K562 (cell line): ENCODE data around the gene ANKRD6. TPM values are rescaled to one million over a fixed set of nuclear protein-coding genes. Genes with fewer than 3 reads are reported as not detected.

Experiments
- ATAC-seq: fragments of 200-7000 bp; cut with Tn5 transposase; 3 replicates; pipeline ENCODE4 v1.9.1; 2020; ENCODE audit warnings: moderate library complexity
- BruUV-seq: library from RNA; stranded (reverse); fragments of 400-500 nt; replicated peaks from 2 replicates; lab custom pipeline; 2021; lab: Mats Ljungman, UMichigan
- CTCF ChIA-PET: fragments of 300-600 bp; formaldehyde crosslinking; extraction: SDS; loops from one replicate; lab custom pipeline; 2021; ENCODE audit warnings: low intra/inter-chr PET ratio; lab: Yijun Ruan, JAX
- POLR2A ChIA-PET: fragments of 300-600, 350-650 bp; sonication (Branson Sonifier 250); formaldehyde crosslinking; extraction: SDS; loops from one replicate; lab custom pipeline; 2021; ENCODE audit warnings: antibody characterized with exemption, inconsistent platforms; lab: Yijun Ruan, JAX
- DNase-seq, 4 experiments: peaks; one replicate each; pipeline versions ENCODE4 v3.0.0 to v3.0.0-alpha.2; 2011 to 2018; ENCODE audit warnings: low spot score in 3 of 4, mixed read lengths in 3 of 4; ENCODE audit errors: extremely low read depth in 1 of 4
- FAIRE-seq: peaks from 2 replicates; lab custom pipeline; 2011; peaks lifted over from hg19 to GRCh38; lab: Jason Lieb, UNC
- H2AFZ ChIP-seq: 2 replicates; pipeline ENCODE4 v1.6.0; 2011; ENCODE audit warnings: low read depth, low read length, control low read depth, inconsistent platforms
- H3K27ac ChIP-seq: fragments of 200-600 bp; 3 replicates; pipeline ENCODE4 v1.8.0; 2011; ENCODE audit warnings: low read depth, mild to moderate bottlenecking, control low read depth, inconsistent platforms, low read length, moderate library complexity, mixed read lengths; ENCODE audit errors: extremely low read depth
- H3K27me3 ChIP-seq, 2 experiments: fragments of 300-600 bp in 1 of 2; 2 replicates in 1 of 2; 3 replicates in 1 of 2; pipeline versions ENCODE4 v1.6.0 to v1.8.0; 2011; ENCODE audit warnings: inconsistent platforms in 2 of 2, low read length in 2 of 2, mild to moderate bottlenecking in 1 of 2, mixed read lengths in 1 of 2, moderate library complexity in 1 of 2; ENCODE audit not compliant: control insufficient read depth in 2 of 2, insufficient read depth in 2 of 2
- H3K36me3 ChIP-seq: fragments of 300-600 bp; 3 replicates; pipeline ENCODE4 v1.8.0; 2011; ENCODE audit warnings: mild to moderate bottlenecking, low read length, inconsistent platforms; ENCODE audit not compliant: control insufficient read depth, insufficient read depth
- H3K4me1 ChIP-seq, 2 experiments: fragments of 200-600 bp in 1 of 2; replicated peaks in 1 of 2; 2 replicates in 1 of 2; 3 replicates in 1 of 2; pipeline versions ENCODE4 v1.5.1 to v1.8.0; 2011; ENCODE audit warnings: inconsistent platforms in 2 of 2, low read length in 2 of 2, mild to moderate bottlenecking in 1 of 2, mixed read lengths in 1 of 2, moderate library complexity in 1 of 2; ENCODE audit not compliant: control insufficient read depth in 2 of 2, insufficient read depth in 2 of 2
- H3K4me2 ChIP-seq: 2 replicates; pipeline ENCODE4 v1.6.1; 2011; ENCODE audit warnings: low read length, control low read depth, inconsistent platforms, mixed read lengths; ENCODE audit not compliant: insufficient read depth
- H3K4me3 ChIP-seq: fragments of 200-600 bp; sonication (generic), shearing (Covaris generic); 2 replicates; pipeline ENCODE4 v1.5.1; 2016; ENCODE audit warnings: control low read depth, inconsistent platforms
- H3K79me2 ChIP-seq: fragments of 200-600 bp; 3 replicates; pipeline ENCODE4 v1.8.0; 2011; ENCODE audit warnings: low read length, inconsistent platforms; ENCODE audit not compliant: control insufficient read depth, insufficient read depth
- H3K9ac ChIP-seq, 2 experiments: 2 replicates each; pipeline versions ENCODE4 v1.6.0 to v1.6.1; 2011; ENCODE audit warnings: low read depth in 2 of 2, low read length in 2 of 2, control low read depth in 1 of 2, inconsistent platforms in 1 of 2, mild to moderate bottlenecking in 1 of 2, mixed read lengths in 1 of 2; ENCODE audit not compliant: insufficient read depth in 1 of 2
- H3K9me1 ChIP-seq: one replicate; pipeline ENCODE4 v1.6.0; 2011; ENCODE audit warnings: inconsistent platforms, mild to moderate bottlenecking, low read length, moderate library complexity; ENCODE audit not compliant: control insufficient read depth, insufficient read depth
- H3K9me3 ChIP-seq: replicated peaks from 2 replicates; pipeline ENCODE4 v1.5.1; 2011; ENCODE audit warnings: low read depth, low read length, inconsistent platforms; ENCODE audit not compliant: control insufficient read depth, insufficient read depth
- H4K20me1 ChIP-seq: replicated peaks from 2 replicates; pipeline ENCODE4 v1.6.1; 2011; ENCODE audit warnings: low read length, inconsistent platforms, mixed read lengths; ENCODE audit not compliant: control insufficient read depth, insufficient read depth
- EGR1 ChIP-seq: fragments of 450-650 bp; conservative IDR thresholded peaks from 2 replicates; pipeline ENCODE4 v1.6.1; 2017; ENCODE audit warnings: mild to moderate bottlenecking
- HNRNPL ChIP-seq: fragments of 200-400 bp; formaldehyde crosslinking; IDR thresholded peaks from 2 replicates; pipeline ENCODE4 v1.6.1; 2017; ENCODE audit warnings: low read depth, mild to moderate bottlenecking, low read length
- NR2C1 ChIP-seq, 2 experiments: fragments of 450-650 bp; IDR thresholded peaks; 2 replicates each; pipeline ENCODE4 v1.6.1; 2017; ENCODE audit warnings: mild to moderate bottlenecking in 2 of 2, antibody characterized with exemption in 1 of 2, inconsistent platforms in 1 of 2, missing compliant biosample characterization in 1 of 2, missing genetic modification characterization in 1 of 2
- NR4A1 ChIP-seq, 2 experiments: fragments of 250-450 bp in 1 of 2; fragments of 450-650 bp in 1 of 2; sonication (Bioruptor Pico) in 1 of 2; IDR thresholded peaks; 2 replicates each; pipeline versions ENCODE4 v1.4.0 to v1.6.1; 2016 to 2020; ENCODE audit warnings: mild to moderate bottlenecking in 2 of 2, missing compliant biosample characterization in 1 of 2, missing genetic modification characterization in 1 of 2, moderate library complexity in 1 of 2
- STAT5B ChIP-seq: fragments of 250-450 bp; sonication (Bioruptor Pico); IDR thresholded peaks from 2 replicates; pipeline ENCODE4 v1.8.0; 2021; ENCODE audit warnings: mild to moderate bottlenecking, inconsistent platforms
- TAL1 ChIP-seq: fragments of 450-650 bp; IDR thresholded peaks from 2 replicates; pipeline ENCODE4 v1.6.1; 2016; ENCODE audit warnings: mild to moderate bottlenecking
- TEAD4 ChIP-seq, 2 experiments: sonication (generic) in 1 of 2; formaldehyde crosslinking in 1 of 2; IDR thresholded peaks; 2 replicates each; pipeline versions ENCODE4 v1.6.1 to v1.8.0; 2012 to 2022; ENCODE audit warnings: borderline replicate concordance in 1 of 2, inconsistent platforms in 1 of 2, low read length in 1 of 2, mild to moderate bottlenecking in 1 of 2, missing genetic modification reagents in 1 of 2
- ZNF224 ChIP-seq: sonication (generic); formaldehyde crosslinking; IDR thresholded peaks from 2 replicates; pipeline ENCODE4 v1.8.0; 2022; ENCODE audit warnings: mild to moderate bottlenecking, missing genetic modification reagents
- ZNF766 ChIP-seq: fragments of 200-800 bp; sonication (Bioruptor generic); conservative IDR thresholded peaks from 2 replicates; pipeline ENCODE4 v1.6.1; 2016; ENCODE audit warnings: missing genetic modification characterization, missing compliant biosample characterization
- WGBS: fragments of 100-300 bp; shearing (Covaris generic); methylation state at CpG from one replicate; pipeline ENCODE4 v1.1.6; 2016; ENCODE audit warnings: low coverage, mixed read lengths; ENCODE audit not compliant: insufficient coverage; ENCODE audit errors: missing lambda C conversion rate; 5-methylcytosine and 5-hydroxymethylcytosine counted together
- in situ Hi-C: fragments of 300-500 bp; cut with MboI; formaldehyde crosslinking; loops from 4 replicates; pipeline ENCODE4 v1.15.0; 2018; ENCODE audit warnings: inconsistent platforms, mixed read lengths
- intact Hi-C: fragments of 100-400 bp; cut with micrococcal nuclease; formaldehyde crosslinking; loops from 2 replicates; pipeline ENCODE4 v1.14.2; 2022
- polyA plus RNA-seq, 8 experiments: library from polyadenylated mRNA; depleted of rRNA in 4 of 8; stranded (reverse) in 5 of 8; unstranded in 3 of 8; fragments of >200 nt; fragmentation: Nextera tagmentation in 2 of 8; fragmentation: Illumina TruSeq in 1 of 8; extraction: Ambion mirVana in 2 of 8; extraction: Trizol in 1 of 8; gene quantifications; 2 replicates each; pipeline versions ENCODE4 v1.2.1 to v1.2.3, GENCODE V29; 2011 to 2014; ENCODE audit warnings: inconsistent platforms in 1 of 8, missing spikeins in 1 of 8
- total RNA-seq, 7 experiments: library from RNA; depleted of rRNA in 6 of 7; stranded (reverse); fragments of >200 nt in 6 of 7; fragmentation: Illumina TruSeq in 2 of 7; extraction: Trizol in 2 of 7; gene quantifications; 2 replicates each; pipeline versions ENCODE4 v1.2.1 to v1.2.3, GENCODE V29; 2011 to 2021; ENCODE audit warnings: low replicate concordance in 1 of 7
- TF ChIP-seq, protein P1 (sequence below): fragments of 450-650 bp; IDR thresholded peaks from 2 replicates; pipeline ENCODE4 v1.6.1; 2016; ENCODE audit warnings: low read depth
- TF ChIP-seq, protein P2 (sequence below): fragments of 450-650 bp; conservative IDR thresholded peaks from 2 replicates; pipeline ENCODE4 v1.6.1; 2016; ENCODE audit warnings: missing genetic modification characterization, low read depth, mild to moderate bottlenecking, control low read depth, missing compliant biosample characterization
- TF ChIP-seq, protein P3 (sequence below): fragments of 450-650 bp; IDR thresholded peaks from 2 replicates; pipeline ENCODE4 v1.6.1; 2016; ENCODE audit warnings: missing biosample characterization, missing genetic modification characterization

ANKRD6 gene
- total and polyA plus RNA-seq, 9 of the 15 experiments (the other 6 are each of a cell fraction or from before 2014, with no cell fraction given), result 0.04 to 0.22 (median 0.08) TPM; not detected in 4

DNA sequence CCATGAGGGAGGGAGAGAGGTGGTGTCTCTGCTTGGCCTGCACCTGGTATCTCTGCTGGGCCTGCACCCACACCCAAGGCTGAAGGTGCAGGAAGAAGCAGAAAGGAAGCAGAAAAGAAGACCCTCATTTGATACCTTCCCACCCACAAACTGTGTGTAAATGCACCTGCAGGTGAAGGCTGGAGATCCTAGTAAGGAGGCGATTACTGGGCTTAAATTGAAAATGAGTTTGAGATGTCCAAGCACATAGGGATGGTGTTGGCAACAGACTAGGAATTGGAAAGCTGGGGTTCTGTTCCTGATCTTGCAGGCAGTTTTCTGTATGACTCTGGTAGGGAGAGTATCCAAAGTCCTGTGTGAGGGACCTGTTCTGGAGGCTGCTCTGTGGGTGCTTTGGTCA, 130.9 kb downstream of the ANKRD6 start:
- H3K4me2 ChIP-seq, result no peak overlapping the region
- H3K27ac ChIP-seq, result no peak overlapping the region
- no peaks in the 10 kb centered on the region for H3K79me2 ChIP-seq
- H3K9ac ChIP-seq, result no peak overlapping the region
- no peaks in the 10 kb centered on the region for H3K9me3 ChIP-seq
- no peak overlapping the region for H3K4me3 ChIP-seq
- no peaks in the 10 kb centered on the region for H3K36me3 ChIP-seq
- in situ Hi-C loops, result no loop called here
- ChIA-PET POLR2A (no interaction called here), CTCF (no interaction called here)
- no peak for DNase-seq
- peaks cover 35 to 36% of the 10 kb centered on the region in 2 experiments for H3K27me3 ChIP-seq
- 0% methylated on average over 1 of the region's 1 CpG for WGBS
- no TSS peak for BruUV-seq
- ATAC-seq, result no peak
- no peak for FAIRE-seq
- H4K20me1 ChIP-seq, result no peaks in the 10 kb centered on the region
- H3K9me1 ChIP-seq, result no peaks in the 10 kb centered on the region
- intact Hi-C loops, result no loop called here
- H3K4me1 ChIP-seq, result no peaks in the 10 kb centered on the region
- H2AFZ ChIP-seq, result no peak overlapping the region
- TF ChIP-seq, protein P1, sequence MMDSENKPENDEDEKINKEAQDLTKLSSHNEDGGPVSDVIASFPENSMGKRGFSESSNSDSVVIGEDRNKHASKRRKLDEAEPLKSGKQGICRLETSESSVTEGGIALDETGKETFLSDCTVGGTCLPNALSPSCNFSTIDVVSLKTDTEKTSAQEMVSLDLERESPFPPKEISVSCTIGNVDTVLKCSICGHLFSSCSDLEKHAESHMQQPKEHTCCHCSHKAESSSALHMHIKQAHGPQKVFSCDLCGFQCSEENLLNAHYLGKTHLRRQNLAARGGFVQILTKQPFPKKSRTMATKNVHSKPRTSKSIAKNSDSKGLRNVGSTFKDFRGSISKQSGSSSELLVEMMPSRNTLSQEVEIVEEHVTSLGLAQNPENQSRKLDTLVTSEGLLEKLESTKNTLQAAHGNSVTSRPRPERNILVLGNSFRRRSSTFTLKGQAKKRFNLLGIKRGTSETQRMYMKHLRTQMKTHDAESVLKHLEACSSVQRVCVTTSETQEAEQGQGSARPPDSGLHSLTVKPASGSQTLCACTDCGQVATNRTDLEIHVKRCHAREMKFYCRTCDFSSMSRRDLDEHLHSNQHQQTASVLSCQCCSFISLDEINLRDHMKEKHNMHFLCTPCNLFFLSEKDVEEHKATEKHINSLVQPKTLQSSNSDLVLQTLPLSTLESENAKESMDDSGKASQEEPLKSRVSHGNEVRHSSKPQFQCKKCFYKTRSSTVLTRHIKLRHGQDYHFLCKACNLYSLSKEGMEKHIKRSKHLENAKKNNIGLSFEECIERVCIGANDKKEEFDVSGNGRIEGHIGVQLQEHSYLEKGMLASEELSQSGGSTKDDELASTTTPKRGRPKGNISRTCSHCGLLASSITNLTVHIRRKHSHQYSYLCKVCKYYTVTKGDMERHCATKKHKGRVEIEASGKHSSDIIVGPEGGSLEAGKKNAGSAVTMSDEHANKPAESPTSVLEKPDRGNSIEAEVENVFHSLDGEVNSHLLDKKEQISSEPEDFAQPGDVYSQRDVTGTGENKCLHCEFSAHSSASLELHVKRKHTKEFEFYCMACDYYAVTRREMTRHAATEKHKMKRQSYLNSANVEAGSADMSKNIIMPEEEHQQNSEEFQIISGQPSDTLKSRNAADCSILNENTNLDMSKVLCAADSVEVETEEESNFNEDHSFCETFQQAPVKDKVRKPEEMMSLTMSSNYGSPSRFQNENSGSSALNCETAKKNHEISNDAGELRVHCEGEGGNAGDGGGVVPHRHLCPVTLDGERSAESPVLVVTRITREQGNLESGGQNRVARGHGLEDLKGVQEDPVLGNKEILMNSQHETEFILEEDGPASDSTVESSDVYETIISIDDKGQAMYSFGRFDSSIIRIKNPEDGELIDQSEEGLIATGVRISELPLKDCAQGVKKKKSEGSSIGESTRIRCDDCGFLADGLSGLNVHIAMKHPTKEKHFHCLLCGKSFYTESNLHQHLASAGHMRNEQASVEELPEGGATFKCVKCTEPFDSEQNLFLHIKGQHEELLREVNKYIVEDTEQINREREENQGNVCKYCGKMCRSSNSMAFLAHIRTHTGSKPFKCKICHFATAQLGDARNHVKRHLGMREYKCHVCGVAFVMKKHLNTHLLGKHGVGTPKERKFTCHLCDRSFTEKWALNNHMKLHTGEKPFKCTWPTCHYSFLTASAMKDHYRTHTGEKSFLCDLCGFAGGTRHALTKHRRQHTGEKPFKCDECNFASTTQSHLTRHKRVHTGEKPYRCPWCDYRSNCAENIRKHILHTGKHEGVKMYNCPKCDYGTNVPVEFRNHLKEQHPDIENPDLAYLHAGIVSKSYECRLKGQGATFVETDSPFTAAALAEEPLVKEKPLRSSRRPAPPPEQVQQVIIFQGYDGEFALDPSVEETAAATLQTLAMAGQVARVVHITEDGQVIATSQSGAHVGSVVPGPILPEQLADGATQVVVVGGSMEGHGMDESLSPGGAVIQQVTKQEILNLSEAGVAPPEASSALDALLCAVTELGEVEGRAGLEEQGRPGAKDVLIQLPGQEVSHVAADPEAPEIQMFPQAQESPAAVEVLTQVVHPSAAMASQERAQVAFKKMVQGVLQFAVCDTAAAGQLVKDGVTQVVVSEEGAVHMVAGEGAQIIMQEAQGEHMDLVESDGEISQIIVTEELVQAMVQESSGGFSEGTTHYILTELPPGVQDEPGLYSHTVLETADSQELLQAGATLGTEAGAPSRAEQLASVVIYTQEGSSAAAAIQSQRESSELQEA, result no peak
- TF ChIP-seq EGR1 (no peak), STAT5B (no peak), ZNF224 (CRISPR knock-in tag) (no peak), NR4A1 (CRISPR knock-in tag; IDR thresholded peaks at IDR 0.05) (no peak), NR4A1 (tag; IDR thresholded peaks at IDR 0.05) (no peak), TAL1 (no peak), ZNF766 (CRISPR knock-in tag) (no peak), HNRNPL (no peak), NR2C1 (IDR thresholded peaks at IDR 0.05) (no peak), NR2C1 (tag; IDR thresholded peaks at IDR 0.05) (no peak), TEAD4 (IDR thresholded peaks at IDR 0.05; ENCODE audit: low read length) (no peak), TEAD4 (CRISPR knock-in tag; IDR thresholded peaks at IDR 0.05; ENCODE audit: borderline replicate concordance) (no peak)
- TF ChIP-seq, protein P2, sequence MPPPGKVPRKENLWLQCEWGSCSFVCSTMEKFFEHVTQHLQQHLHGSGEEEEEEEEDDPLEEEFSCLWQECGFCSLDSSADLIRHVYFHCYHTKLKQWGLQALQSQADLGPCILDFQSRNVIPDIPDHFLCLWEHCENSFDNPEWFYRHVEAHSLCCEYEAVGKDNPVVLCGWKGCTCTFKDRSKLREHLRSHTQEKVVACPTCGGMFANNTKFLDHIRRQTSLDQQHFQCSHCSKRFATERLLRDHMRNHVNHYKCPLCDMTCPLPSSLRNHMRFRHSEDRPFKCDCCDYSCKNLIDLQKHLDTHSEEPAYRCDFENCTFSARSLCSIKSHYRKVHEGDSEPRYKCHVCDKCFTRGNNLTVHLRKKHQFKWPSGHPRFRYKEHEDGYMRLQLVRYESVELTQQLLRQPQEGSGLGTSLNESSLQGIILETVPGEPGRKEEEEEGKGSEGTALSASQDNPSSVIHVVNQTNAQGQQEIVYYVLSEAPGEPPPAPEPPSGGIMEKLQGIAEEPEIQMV (tag), result no peak
- TF ChIP-seq, protein P3, sequence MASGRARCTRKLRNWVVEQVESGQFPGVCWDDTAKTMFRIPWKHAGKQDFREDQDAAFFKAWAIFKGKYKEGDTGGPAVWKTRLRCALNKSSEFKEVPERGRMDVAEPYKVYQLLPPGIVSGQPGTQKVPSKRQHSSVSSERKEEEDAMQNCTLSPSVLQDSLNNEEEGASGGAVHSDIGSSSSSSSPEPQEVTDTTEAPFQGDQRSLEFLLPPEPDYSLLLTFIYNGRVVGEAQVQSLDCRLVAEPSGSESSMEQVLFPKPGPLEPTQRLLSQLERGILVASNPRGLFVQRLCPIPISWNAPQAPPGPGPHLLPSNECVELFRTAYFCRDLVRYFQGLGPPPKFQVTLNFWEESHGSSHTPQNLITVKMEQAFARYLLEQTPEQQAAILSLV (tag), result no peak
